ENCODE results near the gene ZNF710. TPM values are rescaled to one million over a fixed set of nuclear protein-coding genes. Genes with fewer than 3 reads are reported as not detected.

The ZNF710 gene
- total and polyA plus RNA-seq, 9 of the 15 experiments (the other 6 are each of a cell fraction or from before 2014, with no cell fraction given), result 0.56 to 14.2 (median 5.2) TPM

GRCh38 chr15:90046911-90047392 is 45.8 kb downstream of the ZNF710 start:
- Histone ChIP-seq H3K9me1 (ENCODE audit: control insufficient read depth, insufficient read depth, low read length) (no peaks in the 10 kb centered on the region), H2AFZ (ENCODE audit: low read depth, low read length) (no peak overlapping the region), H3K9ac (ENCODE audit: insufficient read depth in 1 of 2, low read depth in 2 of 2, low read length in 2 of 2) (no peak overlapping the region), H3K36me3 (ENCODE audit: control insufficient read depth, insufficient read depth, low read length) (no peaks in the 10 kb centered on the region), H3K27ac (ENCODE audit: extremely low read depth, low read depth, low read length) (no peak overlapping the region), H3K4me3 (no peak overlapping the region), H3K4me2 (ENCODE audit: insufficient read depth, low read length) (no peak overlapping the region), H4K20me1 (replicated peaks; ENCODE audit: control insufficient read depth, insufficient read depth, low read length) (peaks cover 7% of the 10 kb centered on the region; the same call in 1 of the 2 replicates), H3K9me3 (replicated peaks; ENCODE audit: control insufficient read depth, insufficient read depth, low read depth, low read length) (no peaks in the 10 kb centered on the region), H3K4me1 (replicated peaks in 1 of 2; ENCODE audit: control insufficient read depth in 2 of 2, insufficient read depth in 2 of 2, low read length in 2 of 2) (peaks cover 11 to 36% of the 10 kb centered on the region in 2 experiments; a peak in 4 of 5 replicates), H3K79me2 (ENCODE audit: control insufficient read depth, insufficient read depth, low read length) (no peaks in the 10 kb centered on the region), H3K27me3 (ENCODE audit: control insufficient read depth in 2 of 2, insufficient read depth in 2 of 2, low read length in 2 of 2) (no peaks in the 10 kb centered on the region)
- BruUV-seq (replicated peaks), result no TSS peak
- DNase-seq (ENCODE audit: extremely low read depth in 1 of 4, low spot score in 3 of 4) (no peak), ATAC-seq (no peak), FAIRE-seq (no peak)
- intact Hi-C loops (cut with micrococcal nuclease) (no loop called here), in situ Hi-C loops (cut with MboI) (no loop called here)
- POLR2A ChIA-PET, result no interaction called here
- TF ChIP-seq MTA1 (IDR thresholded peaks at IDR 0.05; ENCODE audit: borderline replicate concordance) (no peak), MTA3 (IDR thresholded peaks at IDR 0.05; ENCODE audit: borderline replicate concordance) (no peak), MEF2A (IDR thresholded peaks at IDR 0.05; ENCODE audit: control insufficient read depth, low read depth, low read length) (no peak), NCOA2 (IDR thresholded peaks at IDR 0.05; ENCODE audit: partially characterized antibody in 2 of 2) (no peak), NUFIP1 (IDR thresholded peaks at IDR 0.05; ENCODE audit: partially characterized antibody) (no peak), NR1H2 (CRISPR knock-in tag; IDR thresholded peaks at IDR 0.05) (no peak), SMARCC2 (IDR thresholded peaks at IDR 0.05; ENCODE audit: low read depth) (no peak), ZEB2 (IDR thresholded peaks at IDR 0.05) (no peak), NR3C1 (CRISPR knock-in tag; IDR thresholded peaks at IDR 0.05) (no peak), ATF6 (CRISPR knock-in tag; IDR thresholded peaks at IDR 0.05) (no peak), ZNF707 (CRISPR knock-in tag; conservative IDR thresholded peaks at IDR 0.05) (no peak), KLF10 (CRISPR knock-in tag; IDR thresholded peaks at IDR 0.05) (no peak), ATF4 (CRISPR knock-in tag; IDR thresholded peaks at IDR 0.05) (no peak), ZNF282 (CRISPR knock-in tag; IDR thresholded peaks at IDR 0.05) (no peak), ARHGAP35 (IDR thresholded peaks at IDR 0.05; ENCODE audit: partially characterized antibody) (no peak), FOXO4 (CRISPR knock-in tag; IDR thresholded peaks at IDR 0.05) (no peak), ZNF263 (CRISPR knock-in tag; IDR thresholded peaks at IDR 0.05; ENCODE audit: borderline replicate concordance) (no peak), KDM5B (IDR thresholded peaks at IDR 0.05; ENCODE audit: insufficient replicate concordance, low read depth, low read length) (no peak), SRSF3 (IDR thresholded peaks at IDR 0.05; ENCODE audit: insufficient read depth, low read length) (no peak)
- 74% methylated on average over 12 of the region's 12 CpGs for WGBS (ENCODE audit: insufficient coverage, low coverage, missing lambda C conversion rate)
- CTCF ChIA-PET (ENCODE audit: low intra/inter-chr PET ratio), result no interaction called here

All from K562 (cell line).